GM20000 (cell line): ENCODE data around the gene OSBPL9.

ENCODE experiments used
- DNase-seq: peaks from one replicate; pipeline ENCODE4 v3.0.0; 2012; ENCODE audit warnings: low spot score
- CTCF ChIP-seq: IDR thresholded peaks from 2 replicates; pipeline ENCODE4 v1.5.1; 2012; ENCODE audit warnings: mild to moderate bottlenecking, control low read depth; ENCODE audit errors: extremely low read depth, missing control alignments

Gene OSBPL9

GRCh38 chr1:51654000-51654399 lies 37.1 kb downstream of the OSBPL9 start:
- TF ChIP-seq CTCF, result no peak
- no peak for DNase-seq

GRCh38 chr1:51656374-51656773 lies 39.5 kb downstream of the OSBPL9 start:
- DNase-seq, result no peak
- TF ChIP-seq CTCF, result no peak

GRCh38 chr1:51660580-51660979 lies 43.7 kb downstream of the OSBPL9 start:
- no peak for TF ChIP-seq CTCF
- DNase-seq, result no peak

GRCh38 chr1:51661081-51661518 lies 44.2 kb downstream of the OSBPL9 start:
- no peak for DNase-seq
- TF ChIP-seq CTCF, result no peak

- no peak for DNase-seq
- TF ChIP-seq CTCF, result no peak
These were observed 46.2 kb downstream of the OSBPL9 start for GRCh38 chr1:51663105-51663504.

- TF ChIP-seq CTCF, result no peak
- DNase-seq, result no peak
These were observed 46.8 kb downstream of the OSBPL9 start for GRCh38 chr1:51663721-51664120.

- DNase-seq, result no peak
- TF ChIP-seq CTCF, result no peak
These were observed 47.7 kb downstream of the OSBPL9 start for GRCh38 chr1:51664421-51665240.
